SK-N-SH (cell line): ENCODE data around the gene STK40. TPM values are rescaled to one million over a fixed set of nuclear protein-coding genes. Genes with fewer than 3 reads are reported as not detected.
A peak's percentile ranks its signal among the peaks of the same experiment; 100 is the strongest.

ENCODE experiments used
- CTCF ChIA-PET: fragments of 300-600, 350-600 bp; formaldehyde crosslinking; extraction: SDS; loops from one replicate; lab custom pipeline; 2021; lab: Yijun Ruan, JAX
- POLR2A ChIA-PET: fragments of 350-600 bp; sonication (Branson Sonifier 250); formaldehyde crosslinking; extraction: SDS; loops from one replicate; lab custom pipeline; 2020; ENCODE audit warnings: antibody characterized with exemption, inconsistent platforms; lab: Yijun Ruan, JAX
- DNase-seq: peaks from one replicate; pipeline ENCODE4 v3.0.0; 2012
- H2AFZ ChIP-seq: fragments of 200-600 bp; sonication (generic); 2 replicates; pipeline ENCODE4 v1.8.1; 2016; ENCODE audit warnings: antibody characterized with exemption, mild to moderate bottlenecking, low read depth
- H3F3A ChIP-seq: fragments of 200-600 bp; sonication (generic); replicated peaks from 2 replicates; pipeline ENCODE3; 2016; ENCODE audit warnings: antibody characterized with exemption, mild to moderate bottlenecking; ENCODE audit not compliant: insufficient read depth
- H3K27ac ChIP-seq, 2 experiments: fragments of 200-500 bp in 1 of 2; fragments of 200-600 bp in 1 of 2; sonication (Bioruptor generic) in 1 of 2; sonication (generic), shearing (Covaris generic) in 1 of 2; 2 replicates each; pipeline versions ENCODE4 v1.5.1 to v1.6.1; 2014 to 2016; ENCODE audit warnings: low read depth in 2 of 2, inconsistent platforms in 1 of 2, low read length in 1 of 2, mild to moderate bottlenecking in 1 of 2, mixed read lengths in 1 of 2
- H3K27me3 ChIP-seq: fragments of 200-600 bp; sonication (generic), shearing (Covaris generic); 2 replicates; pipeline ENCODE4 v1.6.1; 2016; ENCODE audit warnings: mixed run types; ENCODE audit not compliant: insufficient read depth
- H3K36me3 ChIP-seq, 2 experiments: fragments of 200-500 bp in 1 of 2; fragments of 200-600 bp in 1 of 2; sonication (Bioruptor generic) in 1 of 2; sonication (generic) in 1 of 2; replicated peaks in 1 of 2; 2 replicates each; pipeline versions ENCODE3 to v1.5.1; 2014 to 2016; ENCODE audit warnings: low read length in 1 of 2, mild to moderate bottlenecking in 1 of 2; ENCODE audit not compliant: insufficient read depth in 2 of 2, control insufficient read depth in 1 of 2
- H3K4me1 ChIP-seq, 2 experiments: fragments of 200-500 bp in 1 of 2; fragments of 200-600 bp in 1 of 2; sonication (Bioruptor generic) in 1 of 2; sonication (generic), shearing (Covaris generic) in 1 of 2; 2 replicates each; pipeline versions ENCODE4 v1.5.1 to v1.6.1; 2014 to 2016; ENCODE audit warnings: low read depth in 1 of 2, low read length in 1 of 2, mixed run types in 1 of 2; ENCODE audit not compliant: insufficient read depth in 2 of 2, control insufficient read depth in 1 of 2
- H3K4me2 ChIP-seq: fragments of 200-600 bp; sonication (generic), shearing (Covaris generic); 2 replicates; pipeline ENCODE4 v1.6.1; 2017; ENCODE audit warnings: mixed run types
- H3K4me3 ChIP-seq, 2 experiments: fragments of 200-500 bp in 1 of 2; fragments of 200-600 bp in 1 of 2; sonication (Bioruptor generic) in 1 of 2; sonication (generic), shearing (Covaris generic) in 1 of 2; 2 replicates each; pipeline versions ENCODE4 v1.5.1 to v1.8.1; 2014 to 2016; ENCODE audit warnings: low read depth in 2 of 2, inconsistent platforms in 1 of 2, low read length in 1 of 2, mild to moderate bottlenecking in 1 of 2, mixed read lengths in 1 of 2, moderate library complexity in 1 of 2
- H3K79me2 ChIP-seq: fragments of 200-600 bp; sonication (generic); 2 replicates; pipeline ENCODE4 v1.8.1; 2017; ENCODE audit warnings: mild to moderate bottlenecking; ENCODE audit not compliant: insufficient read depth
- H3K9ac ChIP-seq: fragments of 200-600 bp; sonication (generic); 2 replicates; pipeline ENCODE4 v1.6.1; 2017; ENCODE audit warnings: mixed run types
- H3K9me2 ChIP-seq: fragments of 200-600 bp; sonication (generic); 2 replicates; pipeline ENCODE4 v1.6.1; 2017; ENCODE audit warnings: mixed run types
- H3K9me3 ChIP-seq: fragments of 200-600 bp; sonication (generic); 2 replicates; pipeline ENCODE4 v1.6.1; 2017; ENCODE audit warnings: mixed run types, mild to moderate bottlenecking, moderate library complexity
- H4K20me1 ChIP-seq: fragments of 200-600 bp; sonication (generic); 2 replicates; pipeline ENCODE4 v1.6.1; 2017; ENCODE audit warnings: mild to moderate bottlenecking, mixed run types; ENCODE audit not compliant: insufficient read depth
- ELF1 ChIP-seq: IDR thresholded peaks from 2 replicates; pipeline ENCODE4 v1.4.0; 2012
- EP300 ChIP-seq, 2 experiments: IDR thresholded peaks; 2 replicates each; pipeline versions ENCODE4 v1.4.0 to v1.6.1; 2012; ENCODE audit warnings: borderline replicate concordance in 1 of 2, low read depth in 1 of 2, low read length in 1 of 2
- EZH2phosphoT487 ChIP-seq: fragments of 200-600 bp; sonication (generic); IDR thresholded peaks from 2 replicates; pipeline ENCODE4 v1.6.1; 2017; ENCODE audit warnings: low read depth, mixed run types, mild to moderate bottlenecking, antibody characterized with exemption, moderate library complexity, borderline replicate concordance
- FOSL2 ChIP-seq: IDR thresholded peaks from 2 replicates; pipeline ENCODE4 v1.4.0; 2012; ENCODE audit warnings: low read depth, mild to moderate bottlenecking, moderate library complexity, borderline replicate concordance
- GATA2 ChIP-seq: sonication (generic); formaldehyde crosslinking; IDR thresholded peaks from 2 replicates; pipeline ENCODE4 v1.5.0; 2020; ENCODE audit warnings: mild to moderate bottlenecking, missing genetic modification reagents
- IRF3 ChIP-seq: fragments of 150-350 bp; IDR thresholded peaks from 2 replicates; pipeline ENCODE4 v1.6.1; 2016; ENCODE audit warnings: mild to moderate bottlenecking, low read depth, low read length
- MAX ChIP-seq: IDR thresholded peaks from 2 replicates; pipeline ENCODE4 v1.4.0; 2012; ENCODE audit warnings: low read depth
- NRF1 ChIP-seq: IDR thresholded peaks from 2 replicates; pipeline ENCODE4 v1.6.1; 2012; ENCODE audit warnings: low read depth, mild to moderate bottlenecking, low read length
- PBX3 ChIP-seq: IDR thresholded peaks from 2 replicates; pipeline ENCODE4; 2012
- POLR2AphosphoS5 ChIP-seq: IDR thresholded peaks from 2 replicates; pipeline ENCODE4 v1.6.1; 2012; ENCODE audit warnings: low read depth, low read length
- RFX5 ChIP-seq: IDR thresholded peaks from 2 replicates; pipeline ENCODE4 v1.6.1; 2012; ENCODE audit warnings: mild to moderate bottlenecking, improper control_type of control experiment, low read length
- SMC3 ChIP-seq: IDR thresholded peaks from 2 replicates; pipeline ENCODE4 v1.6.1; 2012; ENCODE audit warnings: low read depth, low read length, improper control_type of control experiment
- TAF1 ChIP-seq: IDR thresholded peaks from 2 replicates; pipeline ENCODE4 v1.6.1; 2012; ENCODE audit warnings: low read depth, mild to moderate bottlenecking, low read length, moderate library complexity, borderline replicate concordance
- TEAD4 ChIP-seq: IDR thresholded peaks from 2 replicates; pipeline ENCODE4 v1.4.0; 2012; ENCODE audit warnings: mild to moderate bottlenecking, borderline replicate concordance; ENCODE audit not compliant: insufficient read depth
- USF1 ChIP-seq: IDR thresholded peaks from 2 replicates; pipeline ENCODE4 v1.4.0; 2012; ENCODE audit warnings: low read depth, borderline replicate concordance
- YY1 ChIP-seq: IDR thresholded peaks from 2 replicates; pipeline ENCODE4 v1.4.0; 2012; ENCODE audit warnings: low read depth, mild to moderate bottlenecking
- ZBTB33 ChIP-seq: IDR thresholded peaks from 2 replicates; pipeline ENCODE4 v1.4.0; 2012; ENCODE audit warnings: low read depth, borderline replicate concordance
- WGBS: methylation state at CpG from one replicate; pipeline ENCODE4 v1.1.6; 2017; ENCODE audit warnings: low lambda C conversion rate; 5-methylcytosine and 5-hydroxymethylcytosine counted together
- polyA plus RNA-seq, 3 experiments: library from polyadenylated mRNA; depleted of rRNA; stranded (reverse); fragments of >200 nt; gene quantifications; 2 replicates each; pipeline ENCODE4 v1.2.3, GENCODE V29; 2012

STK40 gene
- polyA plus RNA-seq, 1 of the 3 experiments (the other 2 are of a cell fraction): 43.3 TPM

GRCh38 chr1:36408479-36408878 is 22.8 kb upstream of the STK40 start (continued):
- TF ChIP-seq ELF1 (0 out of 2 replicates have a peak, but pooled peaks have one; percentile 15), POLR2AphosphoS5 (peak; percentile 54; the same call in 1 of the 2 replicates), EZH2phosphoT487 (no peak), EP300 (IDR thresholded peaks at IDR 0.05; ENCODE audit: borderline replicate concordance in 1 of 2, low read depth in 1 of 2, low read length in 1 of 2) (peak; percentile 60 to 65; a peak in 2 of 4 replicates), FOSL2 (peak; percentile 78; the same call in 1 of the 2 replicates), MAX (no peak), GATA2 (CRISPR knock-in tag) (peak; percentile 70), YY1 (no peak), PBX3 (peak; percentile 91), RFX5 (no peak), TAF1 (no peak), ZBTB33 (no peak)

GRCh38 chr1:36406440-36406839 is 20.7 kb upstream of the STK40 start:
- no peaks in the 10 kb centered on the region for H3K9me3 ChIP-seq
- H3K4me3 ChIP-seq: no peak overlapping the region
- no peak overlapping the region for H2AFZ ChIP-seq
- no peaks in the 10 kb centered on the region for H3K36me3 ChIP-seq
- DNase-seq: no peak
- no peaks in the 10 kb centered on the region for H3K9me2 ChIP-seq
- no peaks in the 10 kb centered on the region for H3K79me2 ChIP-seq
- H3K27ac ChIP-seq: no peak overlapping the region
- POLR2A ChIA-PET: no interaction called here
- CTCF ChIA-PET: interaction anchor here (1.3 to 1.7 kb wide), 2 partner anchors 10 to 64 kb away, joined by 3 to 4 read pairs; no protein-coding TSS in a partner anchor
- H3K4me1 ChIP-seq: peaks cover 0 to 4% of the 10 kb centered on the region in 2 experiments; a peak in 1 of 4 replicates
- no peak for TF ChIP-seq IRF3
- TF ChIP-seq EP300 (IDR thresholded peaks at IDR 0.05; ENCODE audit: borderline replicate concordance in 1 of 2, low read depth in 1 of 2, low read length in 1 of 2): no peak
- no peak for TF ChIP-seq TEAD4
- no peak for TF ChIP-seq MAX
- TF ChIP-seq SMC3: no peak
- no peak for TF ChIP-seq USF1
- no peak for TF ChIP-seq ELF1
- TF ChIP-seq NRF1: no peak
- no peak for TF ChIP-seq FOSL2
- no peaks in the 10 kb centered on the region for H4K20me1 ChIP-seq
- no peak overlapping the region for H3K9ac ChIP-seq
- no peak overlapping the region for H3K4me2 ChIP-seq
- whole genome bisulfite sequencing: 95% methylated on average over 1 of the region's 1 CpG
- peaks cover 13% of the 10 kb centered on the region for H3F3A ChIP-seq
- H3K27me3 ChIP-seq: no peaks in the 10 kb centered on the region
